ENCODE results near the gene IDH3B. TPM values are rescaled to one million over a fixed set of nuclear protein-coding genes. Genes with fewer than 3 reads are reported as not detected.

IDH3B gene
- total and polyA plus RNA-seq, 9 of the 15 experiments (the other 6 are each of a cell fraction or from before 2014, with no cell fraction given), result 91.7 to 224 (median 155) TPM

- TF ChIP-seq ZNF318 (IDR thresholded peaks at IDR 0.05; ENCODE audit: borderline replicate concordance in 1 of 2, low read depth in 1 of 2), result no peak
Observed at GRCh38 chr20:2703716-2704475, 39.9 kb upstream of the IDH3B start (continued).

Data from K562 (cell line).